ENCODE data around the gene GIMAP7.
"Not testable (repeated sequence)": the region's sequence is repeated elsewhere in the genome, so short reads cannot be mapped to it uniquely, and the experiment has no call there.

GIMAP7 gene

GRCh38 chr7:150514748-150515222 is at the start of gene GIMAP7:
TSS of gene GIMAP7 (plus strand) at chr7:150514872. CDS start at chr7:150519975, 5,103 bp downstream.
- no peak for FAIRE-seq

GRCh38 chr7:150464962-150465361 is 49.7 kb upstream of the GIMAP7 start:
- no peak for FAIRE-seq

- FAIRE-seq: no peak
These were observed 49.3 kb upstream of the GIMAP7 start for GRCh38 chr7:150465414-150465813.

- no peak for FAIRE-seq
These were observed 48.2 kb upstream of the GIMAP7 start for GRCh38 chr7:150466477-150466876.

- FAIRE-seq: no peak
These were observed 46.4 kb upstream of the GIMAP7 start for GRCh38 chr7:150468241-150468640.

GRCh38 chr7:150471886-150472285 is 42.8 kb upstream of the GIMAP7 start:
- FAIRE-seq: no peak

GRCh38 chr7:150473902-150474301 is 40.8 kb upstream of the GIMAP7 start:
- FAIRE-seq: no peak

GRCh38 chr7:150476285-150476684 is 38.4 kb upstream of the GIMAP7 start:
- no peak for FAIRE-seq

GRCh38 chr7:150476819-150477631 is 37.6 kb upstream of the GIMAP7 start:
- no peak for FAIRE-seq

- no peak for FAIRE-seq
These were observed 35.5 kb upstream of the GIMAP7 start for GRCh38 chr7:150479023-150479716.

GRCh38 chr7:150481186-150481920 is 33.3 kb upstream of the GIMAP7 start:
- FAIRE-seq: no peak

GRCh38 chr7:150481922-150482321 is 32.8 kb upstream of the GIMAP7 start:
- FAIRE-seq: no peak

- not testable (repeated sequence) for FAIRE-seq
These were observed 31.2 kb upstream of the GIMAP7 start for GRCh38 chr7:150483514-150483913.

- FAIRE-seq: not testable (repeated sequence)
These were observed 30.6 kb upstream of the GIMAP7 start for GRCh38 chr7:150484071-150484470.

GRCh38 chr7:150487625-150488024 is 27.0 kb upstream of the GIMAP7 start:
- FAIRE-seq: no peak

- FAIRE-seq: no peak
These were observed 24.9 kb upstream of the GIMAP7 start for GRCh38 chr7:150489782-150490181.

- FAIRE-seq: not testable (repeated sequence)
These were observed 21.2 kb upstream of the GIMAP7 start for GRCh38 chr7:150493442-150493841.

- FAIRE-seq: no peak
These were observed 12.2 kb upstream of the GIMAP7 start for GRCh38 chr7:150502519-150502918.

GRCh38 chr7:150503155-150503554 is 11.5 kb upstream of the GIMAP7 start:
- FAIRE-seq: no peak

GRCh38 chr7:150503581-150503980 is 11.1 kb upstream of the GIMAP7 start:
- no peak for FAIRE-seq

- no peak for FAIRE-seq
These were observed 6.6 kb upstream of the GIMAP7 start for GRCh38 chr7:150507947-150508602.

GRCh38 chr7:150511048-150511447 is 3.6 kb upstream of the GIMAP7 start:
- no peak for FAIRE-seq

- no peak for FAIRE-seq
These were observed 914 bp upstream of the GIMAP7 start for GRCh38 chr7:150513758-150514157.
